ENCODE results near the gene BBS9. TPM values are rescaled to one million over a fixed set of nuclear protein-coding genes. Genes with fewer than 3 reads are reported as not detected.

BBS9 gene
- total RNA-seq, 1 experiment from 2014 or later = 4.7 TPM

DNA sequence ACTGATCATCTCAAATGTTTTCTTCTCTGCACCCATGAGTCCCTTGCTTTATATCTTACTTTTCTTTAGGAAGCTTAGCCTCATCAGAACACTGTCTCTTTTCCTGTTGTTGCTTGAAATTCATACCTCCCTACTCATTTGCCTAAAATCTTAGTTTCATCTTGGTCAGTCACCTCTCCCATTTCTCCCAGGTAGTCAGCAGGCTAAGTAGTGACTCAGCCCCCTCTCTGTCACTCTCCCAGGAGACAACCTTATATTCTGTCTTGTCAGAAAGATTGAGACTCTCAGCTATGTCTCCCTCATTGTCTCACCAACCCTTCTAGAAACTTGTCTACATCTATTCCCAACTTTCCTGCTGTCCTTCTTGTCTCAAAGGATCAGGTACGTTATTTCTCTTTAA lies 280.9 kb downstream of the BBS9 start:
- no peaks in the 10 kb centered on the region for H3K4me1 Mint-ChIP-seq (ENCODE audit: low read depth, unreplicated experiment)
- Histone ChIP-seq H3K4me3 (ENCODE audit: low read depth, low read length) (no peak overlapping the region), H3K9me3 (no peaks in the 10 kb centered on the region), H3K36me3 (ENCODE audit: control insufficient read depth, insufficient read depth, low read length) (no peaks in the 10 kb centered on the region), H3K4me1 (no peaks in the 10 kb centered on the region), H3K27me3 (replicated peaks; ENCODE audit: control insufficient read depth, insufficient read depth, low read length) (no peaks in the 10 kb centered on the region)
- peaks cover 2% of the 10 kb centered on the region for H3K27me3 Mint-ChIP-seq (ENCODE audit: insufficient read depth, unreplicated experiment)
- H3K9me3 Mint-ChIP-seq (ENCODE audit: unreplicated experiment) = peaks cover 23% of the 10 kb centered on the region
- CTCF ChIA-PET = no interaction called here
- TF ChIP-seq, protein P1, sequence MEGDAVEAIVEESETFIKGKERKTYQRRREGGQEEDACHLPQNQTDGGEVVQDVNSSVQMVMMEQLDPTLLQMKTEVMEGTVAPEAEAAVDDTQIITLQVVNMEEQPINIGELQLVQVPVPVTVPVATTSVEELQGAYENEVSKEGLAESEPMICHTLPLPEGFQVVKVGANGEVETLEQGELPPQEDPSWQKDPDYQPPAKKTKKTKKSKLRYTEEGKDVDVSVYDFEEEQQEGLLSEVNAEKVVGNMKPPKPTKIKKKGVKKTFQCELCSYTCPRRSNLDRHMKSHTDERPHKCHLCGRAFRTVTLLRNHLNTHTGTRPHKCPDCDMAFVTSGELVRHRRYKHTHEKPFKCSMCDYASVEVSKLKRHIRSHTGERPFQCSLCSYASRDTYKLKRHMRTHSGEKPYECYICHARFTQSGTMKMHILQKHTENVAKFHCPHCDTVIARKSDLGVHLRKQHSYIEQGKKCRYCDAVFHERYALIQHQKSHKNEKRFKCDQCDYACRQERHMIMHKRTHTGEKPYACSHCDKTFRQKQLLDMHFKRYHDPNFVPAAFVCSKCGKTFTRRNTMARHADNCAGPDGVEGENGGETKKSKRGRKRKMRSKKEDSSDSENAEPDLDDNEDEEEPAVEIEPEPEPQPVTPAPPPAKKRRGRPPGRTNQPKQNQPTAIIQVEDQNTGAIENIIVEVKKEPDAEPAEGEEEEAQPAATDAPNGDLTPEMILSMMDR (IDR thresholded peaks at IDR 0.05; ENCODE audit: insufficient read depth in 1 of 2, low read depth in 1 of 2, low read length in 1 of 2, severe bottlenecking in 1 of 2, unreplicated experiment in 1 of 2) = no peak
- no peak for DNase-seq
- H3K36me3 Mint-ChIP-seq (ENCODE audit: insufficient read depth, unreplicated experiment) = no peaks in the 10 kb centered on the region
- no TSS peak for BruUV-seq (replicated peaks)
- no peak overlapping the region for H3K4me3 Mint-ChIP-seq (ENCODE audit: unreplicated experiment)
- POLR2A ChIA-PET = no interaction called here
- H3K27ac Mint-ChIP-seq (ENCODE audit: unreplicated experiment) = no peak overlapping the region
- intact Hi-C loops (cut with micrococcal nuclease; ENCODE audit: unreplicated experiment) = no loop called here

DNA sequence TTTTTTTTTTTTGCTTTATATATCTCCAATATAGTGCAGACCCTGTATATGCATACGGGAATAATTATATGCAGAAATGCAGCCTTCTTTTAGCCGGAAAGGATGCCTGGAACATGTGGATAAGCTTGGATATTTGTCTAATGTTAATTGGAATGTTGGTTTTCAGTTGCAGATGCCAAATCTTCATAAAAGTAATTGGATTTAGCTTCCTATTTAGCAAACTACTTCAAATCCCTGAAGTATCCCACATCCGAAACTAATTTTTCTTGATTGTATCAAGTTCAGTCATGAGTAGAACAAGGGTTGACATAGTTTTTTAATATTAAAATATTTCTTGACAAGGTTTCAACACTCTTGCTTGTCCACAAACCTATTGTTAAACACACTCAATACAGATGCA lies 281.7 kb downstream of the BBS9 start:
- intact Hi-C loops (cut with micrococcal nuclease; ENCODE audit: unreplicated experiment) = no loop called here
- CTCF ChIA-PET = no interaction called here
- no peak for DNase-seq
- TF ChIP-seq, protein P1 (IDR thresholded peaks at IDR 0.05; ENCODE audit: insufficient read depth in 1 of 2, low read depth in 1 of 2, low read length in 1 of 2, severe bottlenecking in 1 of 2, unreplicated experiment in 1 of 2) = no peak
- Histone ChIP-seq H3K9me3 (no peaks in the 10 kb centered on the region), H3K36me3 (ENCODE audit: control insufficient read depth, insufficient read depth, low read length) (no peaks in the 10 kb centered on the region), H3K27me3 (replicated peaks; ENCODE audit: control insufficient read depth, insufficient read depth, low read length) (no peaks in the 10 kb centered on the region), H3K4me1 (no peaks in the 10 kb centered on the region), H3K4me3 (ENCODE audit: low read depth, low read length) (no peak overlapping the region)
- Mint-ChIP-seq H3K27me3 (ENCODE audit: insufficient read depth, unreplicated experiment) (peaks cover 2% of the 10 kb centered on the region), H3K27ac (ENCODE audit: unreplicated experiment) (no peak overlapping the region), H3K4me1 (ENCODE audit: low read depth, unreplicated experiment) (no peaks in the 10 kb centered on the region), H3K36me3 (ENCODE audit: insufficient read depth, unreplicated experiment) (no peaks in the 10 kb centered on the region), H3K4me3 (ENCODE audit: unreplicated experiment) (no peak overlapping the region), H3K9me3 (ENCODE audit: unreplicated experiment) (peaks cover 23% of the 10 kb centered on the region)
- BruUV-seq (replicated peaks) = no TSS peak
- POLR2A ChIA-PET = no interaction called here

DNA sequence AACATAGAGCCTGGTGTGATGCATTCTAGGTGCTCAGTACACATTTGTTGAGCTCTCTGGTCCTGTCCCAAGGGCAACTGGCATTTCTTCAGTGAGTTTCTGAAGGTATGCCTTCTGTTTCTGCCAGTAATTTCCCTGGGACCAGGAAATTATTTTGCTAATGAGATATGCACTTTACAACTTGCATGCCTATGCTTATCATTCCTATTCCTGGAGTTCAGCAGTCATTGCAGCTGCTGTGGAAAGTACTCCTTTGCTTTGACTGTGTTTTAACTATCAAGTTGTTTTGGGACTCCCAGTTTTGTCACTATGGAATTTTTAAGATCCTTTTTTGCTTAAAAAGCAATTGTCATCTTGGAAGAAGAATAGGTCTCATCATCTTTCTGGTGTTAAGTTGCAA lies 283.0 kb downstream of the BBS9 start:
- Histone ChIP-seq H3K9me3 (no peaks in the 10 kb centered on the region), H3K4me1 (no peaks in the 10 kb centered on the region), H3K27me3 (replicated peaks; ENCODE audit: control insufficient read depth, insufficient read depth, low read length) (no peaks in the 10 kb centered on the region), H3K4me3 (ENCODE audit: low read depth, low read length) (no peak overlapping the region), H3K36me3 (ENCODE audit: control insufficient read depth, insufficient read depth, low read length) (no peaks in the 10 kb centered on the region)
- Mint-ChIP-seq H3K9me3 (ENCODE audit: unreplicated experiment) (peaks cover 16% of the 10 kb centered on the region), H3K36me3 (ENCODE audit: insufficient read depth, unreplicated experiment) (no peaks in the 10 kb centered on the region), H3K27me3 (ENCODE audit: insufficient read depth, unreplicated experiment) (no peaks in the 10 kb centered on the region), H3K4me3 (ENCODE audit: unreplicated experiment) (no peak overlapping the region), H3K27ac (ENCODE audit: unreplicated experiment) (no peak overlapping the region), H3K4me1 (ENCODE audit: low read depth, unreplicated experiment) (no peaks in the 10 kb centered on the region)
- CTCF ChIA-PET = no interaction called here
- TF ChIP-seq, protein P1 (IDR thresholded peaks at IDR 0.05; ENCODE audit: insufficient read depth in 1 of 2, low read depth in 1 of 2, low read length in 1 of 2, severe bottlenecking in 1 of 2, unreplicated experiment in 1 of 2) = no peak
- no peak for DNase-seq
- intact Hi-C loops (cut with micrococcal nuclease; ENCODE audit: unreplicated experiment) = no loop called here
- POLR2A ChIA-PET = no interaction called here
- no TSS peak for BruUV-seq (replicated peaks)
